ENCODE data around the gene SEMA4C.

DNA sequence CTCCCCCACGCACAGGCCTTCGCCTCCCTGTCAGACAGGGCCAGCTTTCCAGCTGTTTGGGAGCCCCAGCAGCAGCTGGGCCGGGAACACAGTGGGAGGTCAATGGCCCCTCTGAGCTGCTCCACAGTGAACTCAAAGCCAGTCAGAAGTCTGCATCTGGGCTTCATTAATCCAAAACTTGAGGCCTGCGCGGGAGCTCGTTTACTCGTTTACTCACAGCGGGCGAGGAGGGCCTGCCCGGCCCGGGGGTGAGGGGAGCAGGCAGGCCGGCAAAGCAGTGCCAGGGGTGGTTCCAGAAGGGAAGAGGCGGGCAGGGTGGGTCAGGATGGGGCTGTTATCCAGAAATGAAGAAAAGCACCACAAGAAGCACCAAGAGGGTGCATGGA is 36.8 kb upstream of the SEMA4C start:
- TF ChIP-seq, protein P1, sequence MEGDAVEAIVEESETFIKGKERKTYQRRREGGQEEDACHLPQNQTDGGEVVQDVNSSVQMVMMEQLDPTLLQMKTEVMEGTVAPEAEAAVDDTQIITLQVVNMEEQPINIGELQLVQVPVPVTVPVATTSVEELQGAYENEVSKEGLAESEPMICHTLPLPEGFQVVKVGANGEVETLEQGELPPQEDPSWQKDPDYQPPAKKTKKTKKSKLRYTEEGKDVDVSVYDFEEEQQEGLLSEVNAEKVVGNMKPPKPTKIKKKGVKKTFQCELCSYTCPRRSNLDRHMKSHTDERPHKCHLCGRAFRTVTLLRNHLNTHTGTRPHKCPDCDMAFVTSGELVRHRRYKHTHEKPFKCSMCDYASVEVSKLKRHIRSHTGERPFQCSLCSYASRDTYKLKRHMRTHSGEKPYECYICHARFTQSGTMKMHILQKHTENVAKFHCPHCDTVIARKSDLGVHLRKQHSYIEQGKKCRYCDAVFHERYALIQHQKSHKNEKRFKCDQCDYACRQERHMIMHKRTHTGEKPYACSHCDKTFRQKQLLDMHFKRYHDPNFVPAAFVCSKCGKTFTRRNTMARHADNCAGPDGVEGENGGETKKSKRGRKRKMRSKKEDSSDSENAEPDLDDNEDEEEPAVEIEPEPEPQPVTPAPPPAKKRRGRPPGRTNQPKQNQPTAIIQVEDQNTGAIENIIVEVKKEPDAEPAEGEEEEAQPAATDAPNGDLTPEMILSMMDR (IDR thresholded peaks at IDR 0.05): no peak
- TF ChIP-seq EZH2phosphoT487 (IDR thresholded peaks at IDR 0.05): no peak

Data from neural progenitor cell (in vitro differentiated cells).